ENCODE data around the gene GGNBP2. TPM values are rescaled to one million over a fixed set of nuclear protein-coding genes. Genes with fewer than 3 reads are reported as not detected.
A peak's percentile ranks its signal among the peaks of the same experiment; 100 is the strongest.

The GGNBP2 gene
- total and polyA plus RNA-seq, 2 donors (not counting 1 experiment from before 2014, with no cell fraction given), result 77.0 to 81.9 TPM

DNA sequence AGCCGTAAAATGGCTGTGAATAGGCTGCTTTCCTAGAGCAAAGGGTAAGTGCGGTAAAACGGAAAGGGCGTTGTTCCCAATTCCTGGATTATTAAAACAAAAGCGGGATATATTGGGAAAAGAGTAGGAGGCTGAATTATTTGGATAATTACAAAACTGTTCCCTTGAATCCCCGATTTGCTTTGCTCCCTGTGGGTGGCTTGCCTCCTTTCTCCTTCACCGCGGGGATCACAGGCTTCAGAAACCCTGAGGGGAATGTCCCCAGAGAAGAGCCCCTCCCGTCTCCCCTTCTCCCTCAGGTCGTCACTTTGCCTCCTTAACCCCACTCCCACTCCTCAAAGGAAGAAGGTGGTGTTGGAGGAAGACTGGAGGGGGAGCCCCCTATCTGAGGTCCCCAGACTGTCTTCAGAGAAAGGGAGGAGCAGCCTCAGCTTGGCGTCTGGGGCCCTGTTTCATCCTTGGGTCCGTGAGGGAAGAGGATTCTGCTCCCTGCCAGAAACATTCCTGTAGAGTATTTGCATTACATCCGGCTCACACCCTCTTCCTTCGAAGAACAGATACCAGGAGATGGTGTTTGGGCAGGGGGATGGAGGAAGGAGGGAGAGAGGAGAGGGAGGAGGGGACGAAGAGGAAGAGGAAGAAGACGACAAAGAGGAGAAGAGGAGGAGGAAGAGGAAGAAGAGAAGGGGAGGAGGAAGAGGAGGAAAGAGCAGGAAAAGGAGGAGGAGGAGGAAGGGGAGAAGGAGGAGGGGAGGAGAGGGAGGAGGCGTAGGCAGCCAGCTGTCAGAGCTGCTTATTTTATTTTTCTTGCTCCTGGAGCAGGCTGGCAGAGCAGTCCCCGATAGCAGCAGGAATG lies 88.4 kb downstream of the GGNBP2 start:
- no peak overlapping the region for H2AFZ ChIP-seq (ENCODE audit: low read length)
- H3K27me3 ChIP-seq (ENCODE audit: control insufficient read depth, insufficient read depth, low read length), result peaks cover 30% of the 10 kb centered on the region
- H3K9ac ChIP-seq (ENCODE audit: insufficient read depth, low read length), result no peak overlapping the region
- no peaks in the 10 kb centered on the region for H3K9me3 ChIP-seq (ENCODE audit: control insufficient read depth, insufficient read depth, low read depth, low read length)
- TF ChIP-seq, protein P1, sequence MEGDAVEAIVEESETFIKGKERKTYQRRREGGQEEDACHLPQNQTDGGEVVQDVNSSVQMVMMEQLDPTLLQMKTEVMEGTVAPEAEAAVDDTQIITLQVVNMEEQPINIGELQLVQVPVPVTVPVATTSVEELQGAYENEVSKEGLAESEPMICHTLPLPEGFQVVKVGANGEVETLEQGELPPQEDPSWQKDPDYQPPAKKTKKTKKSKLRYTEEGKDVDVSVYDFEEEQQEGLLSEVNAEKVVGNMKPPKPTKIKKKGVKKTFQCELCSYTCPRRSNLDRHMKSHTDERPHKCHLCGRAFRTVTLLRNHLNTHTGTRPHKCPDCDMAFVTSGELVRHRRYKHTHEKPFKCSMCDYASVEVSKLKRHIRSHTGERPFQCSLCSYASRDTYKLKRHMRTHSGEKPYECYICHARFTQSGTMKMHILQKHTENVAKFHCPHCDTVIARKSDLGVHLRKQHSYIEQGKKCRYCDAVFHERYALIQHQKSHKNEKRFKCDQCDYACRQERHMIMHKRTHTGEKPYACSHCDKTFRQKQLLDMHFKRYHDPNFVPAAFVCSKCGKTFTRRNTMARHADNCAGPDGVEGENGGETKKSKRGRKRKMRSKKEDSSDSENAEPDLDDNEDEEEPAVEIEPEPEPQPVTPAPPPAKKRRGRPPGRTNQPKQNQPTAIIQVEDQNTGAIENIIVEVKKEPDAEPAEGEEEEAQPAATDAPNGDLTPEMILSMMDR (conservative IDR thresholded peaks at IDR 0.05 in 1 of 2, IDR thresholded peaks at IDR 0.05 in 1 of 2; ENCODE audit: low read depth in 1 of 2, low read length in 2 of 2), result no peak
- TF ChIP-seq EZH2 (IDR thresholded peaks at IDR 0.05; ENCODE audit: low read length, missing control alignments), result peak; percentile 48
- no peaks in the 10 kb centered on the region for H3K79me2 ChIP-seq (ENCODE audit: control insufficient read depth, insufficient read depth, low read length)
- H3K36me3 ChIP-seq (ENCODE audit: control insufficient read depth, insufficient read depth, low read length), result no peaks in the 10 kb centered on the region
- no peak overlapping the region for H3K27ac ChIP-seq (ENCODE audit: insufficient read depth, low read length)
- no peaks in the 10 kb centered on the region for H4K20me1 ChIP-seq (ENCODE audit: control insufficient read depth, extremely low read depth, insufficient read depth, low read length)
- no peak for DNase-seq (ENCODE audit: low read depth in 2 of 2)
- H3K4me3 ChIP-seq (replicated peaks in 1 of 4; ENCODE audit: control extremely low read depth in 1 of 4, insufficient read depth in 1 of 4, low read depth in 3 of 4, low read length in 4 of 4), result no peak overlapping the region
- H3K4me2 ChIP-seq (ENCODE audit: extremely low read depth, insufficient read depth, low read length), result no peak overlapping the region
- H3K4me1 ChIP-seq (ENCODE audit: control insufficient read depth, extremely low read depth, insufficient read depth, low read length), result no peaks in the 10 kb centered on the region

Other genes with a start within 250 kb of the GGNBP2 start
- not detected in 2 replicates for gene TBC1D3G, start 221.0 kb upstream of the GGNBP2 start, total RNA-seq
- not detected in 2 replicates for gene TBC1D3G, start 221.0 kb upstream of the GGNBP2 start, polyA plus RNA-seq
- gene TBC1D3H, start 156.5 kb upstream of the GGNBP2 start, total RNA-seq, result not detected in 2 replicates
- not detected in 2 replicates for gene TBC1D3H, start 156.5 kb upstream of the GGNBP2 start, polyA plus RNA-seq
- gene ZNHIT3, start 58.2 kb upstream of the GGNBP2 start, total RNA-seq, result 26.7 and 29.1 TPM in 2 replicates
- gene ZNHIT3, start 58.2 kb upstream of the GGNBP2 start, polyA plus RNA-seq, result 44.5 and 51.0 TPM in 2 replicates
- 26.2 and 31.5 TPM in 2 replicates for gene MYO19, start 10.1 kb upstream of the GGNBP2 start, total RNA-seq
- 18.7 and 25.2 TPM in 2 replicates for gene MYO19, start 10.1 kb upstream of the GGNBP2 start, polyA plus RNA-seq
- 2.6 and 2.8 TPM in 2 replicates for gene PIGW, start 9.9 kb upstream of the GGNBP2 start, total RNA-seq
- 10.1 and 10.2 TPM in 2 replicates for gene PIGW, start 9.9 kb upstream of the GGNBP2 start, polyA plus RNA-seq
- gene DHRS11, start 47.0 kb downstream of the GGNBP2 start, total RNA-seq, result 3.6 and 5.9 TPM in 2 replicates
- gene DHRS11, start 47.0 kb downstream of the GGNBP2 start, polyA plus RNA-seq, result 4.6 and 10.9 TPM in 2 replicates
- gene MRM1, start 56.7 kb downstream of the GGNBP2 start, total RNA-seq, result 6.9 TPM in 2 replicates
- 2.5 and 4.4 TPM in 2 replicates for gene MRM1, start 56.7 kb downstream of the GGNBP2 start, polyA plus RNA-seq

All from fibroblast of lung (primary cell).